HepG2 (cell line): ENCODE results near the gene STX10. TPM values are rescaled to one million over a fixed set of nuclear protein-coding genes. Genes with fewer than 3 reads are reported as not detected.

Experiments used
- ATF4 ChIP-seq, 2 experiments: fragments of 450-650 bp in 1 of 2; sonication (generic) in 1 of 2; formaldehyde crosslinking; IDR thresholded peaks; 2 replicates each; pipeline versions ENCODE4 v1.5.0 to v1.8.0; 2020 to 2022; ENCODE audit warnings: mild to moderate bottlenecking in 1 of 2, missing genetic modification reagents in 1 of 2
- ATF7-NPFF ChIP-seq: sonication (generic); formaldehyde crosslinking; IDR thresholded peaks from 2 replicates; pipeline ENCODE4 v1.8.1; 2023; ENCODE audit warnings: mild to moderate bottlenecking, low read depth, missing genetic modification reagents, moderate library complexity
- CSRNP2 ChIP-seq: sonication (generic); formaldehyde crosslinking; conservative IDR thresholded peaks from 2 replicates; pipeline ENCODE4 v1.8.0; 2022; ENCODE audit warnings: low read depth, missing genetic modification reagents
- DBP ChIP-seq: sonication (generic); formaldehyde crosslinking; IDR thresholded peaks from 2 replicates; pipeline ENCODE4 v1.4.0; 2020; ENCODE audit warnings: missing genetic modification reagents; ENCODE audit errors: not compliant biosample characterization
- FOXA1 ChIP-seq, 2 experiments: fragments of 450-650 bp in 1 of 2; sonication (generic) in 1 of 2; formaldehyde crosslinking in 1 of 2; IDR thresholded peaks; 2 replicates each; pipeline versions ENCODE4 v1.4.0 to v1.6.1; 2016 to 2020; ENCODE audit warnings: missing genetic modification reagents in 1 of 2
- GLMP ChIP-seq: sonication (generic); formaldehyde crosslinking; IDR thresholded peaks from 2 replicates; pipeline ENCODE4 v1.9.0; 2021; ENCODE audit warnings: missing genetic modification reagents, mild to moderate bottlenecking, borderline replicate concordance
- JDP2 ChIP-seq: sonication (generic); formaldehyde crosslinking; IDR thresholded peaks from 2 replicates; pipeline ENCODE4 v1.8.1; 2022; ENCODE audit warnings: missing genetic modification reagents, borderline replicate concordance
- KLF15 ChIP-seq: sonication (generic); formaldehyde crosslinking; IDR thresholded peaks from 2 replicates; pipeline ENCODE4 v1.8.1; 2023; ENCODE audit warnings: borderline replicate concordance, mild to moderate bottlenecking, inconsistent platforms, missing genetic modification reagents, mixed read lengths
- PCBP2 ChIP-seq: fragments of 200-400 bp; formaldehyde crosslinking; optimal IDR thresholded peaks from 2 replicates; pipeline ENCODE3; 2018; ENCODE audit warnings: low read length, low read depth; ENCODE audit not compliant: poor library complexity, severe bottlenecking
- RNF219 ChIP-seq: sonication (generic); formaldehyde crosslinking; IDR thresholded peaks from 2 replicates; pipeline ENCODE4 v1.5.0; 2020; ENCODE audit warnings: mild to moderate bottlenecking, missing genetic modification reagents
- SIN3B ChIP-seq: fragments of 150-350 bp; IDR thresholded peaks from 2 replicates; pipeline ENCODE4 v1.6.1; 2014; ENCODE audit warnings: low read length
- SNAI1 ChIP-seq: sonication (generic); formaldehyde crosslinking; IDR thresholded peaks from 2 replicates; pipeline ENCODE4 v1.5.0; 2020; ENCODE audit warnings: mild to moderate bottlenecking, missing genetic modification reagents, borderline replicate concordance
- TRIM22 ChIP-seq: fragments of 450-650 bp; IDR thresholded peaks from 2 replicates; pipeline ENCODE4 v1.6.1; 2017
- XBP1 ChIP-seq: sonication (generic); formaldehyde crosslinking; IDR thresholded peaks from 2 replicates; pipeline ENCODE4 v1.5.0; 2020; ENCODE audit warnings: missing genetic modification reagents
- ZFP90 ChIP-seq: sonication (generic); formaldehyde crosslinking; IDR thresholded peaks from 2 replicates; pipeline ENCODE4 v1.8.0; 2022; ENCODE audit warnings: missing genetic modification reagents, mild to moderate bottlenecking, inconsistent platforms, borderline replicate concordance
- ZNF740 ChIP-seq: sonication (generic); formaldehyde crosslinking; IDR thresholded peaks from 2 replicates; pipeline ENCODE4 v1.4.0; 2020; ENCODE audit warnings: missing genetic modification reagents
- ZNF770 ChIP-seq: sonication (generic); formaldehyde crosslinking; IDR thresholded peaks from 2 replicates; pipeline ENCODE4 v1.5.0; 2020; ENCODE audit warnings: mild to moderate bottlenecking, missing genetic modification reagents
- polyA plus RNA-seq, 8 experiments: library from polyadenylated mRNA; depleted of rRNA in 3 of 8; stranded (reverse) in 7 of 8; unstranded in 1 of 8; fragments of >200 nt; fragmentation: Illumina TruSeq in 4 of 8; extraction: Trizol in 4 of 8; gene quantifications; 2 replicates each; pipeline versions ENCODE4 v1.2.1 to v1.2.3, GENCODE V29; 2011 to 2016; ENCODE audit warnings: low read depth in 4 of 8, missing spikeins in 1 of 8, mixed read lengths in 1 of 8; ENCODE audit not compliant: insufficient read depth in 1 of 8
- total RNA-seq, 5 experiments: library from RNA; depleted of rRNA; stranded (reverse); fragments of >200 nt; fragmentation: Illumina TruSeq; extraction: Trizol; gene quantifications; 2 replicates each; pipeline ENCODE4 v1.2.3, GENCODE V29; 2016; ENCODE audit warnings: low read depth in 1 of 5

STX10 gene
- total and polyA plus RNA-seq, 2 of the 13 experiments (the other 11 are each of a cell fraction or from before 2014, with no cell fraction given) = 47.9 to 66.4 TPM

GRCh38 chr19:13117772-13118423 lies 32.3 kb downstream of the STX10 start, which contains the start of gene NACC1 (continued):
- TF ChIP-seq ATF4 (CRISPR knock-in tag; IDR thresholded peaks at IDR 0.05) (no peak), JDP2 (CRISPR knock-in tag) (no peak), CSRNP2 (CRISPR knock-in tag) (no peak), ZNF770 (CRISPR knock-in tag) (peak; percentile 55; the same call in 1 of the 2 replicates), XBP1 (no peak), ZNF740 (CRISPR knock-in tag) (no peak), RNF219 (no peak), KLF15 (CRISPR knock-in tag) (no peak), SNAI1 (CRISPR knock-in tag) (no peak), DBP (CRISPR knock-in tag) (no peak), TRIM22 (no peak), FOXA1 (IDR thresholded peaks at IDR 0.05) (no peak), FOXA1 (CRISPR knock-in tag; IDR thresholded peaks at IDR 0.05) (no peak), SIN3B (no peak), GLMP (CRISPR knock-in tag) (no peak), PCBP2 (no peak), ZFP90 (CRISPR knock-in tag) (no peak), ATF7-NPFF (CRISPR knock-in tag) (no peak)
